Activated CD4-positive, alpha-beta T cell treated with anti-CD3 and anti-CD28 coated beads, Interleukin-2, amount 10 ng/mL, durations not matched to agents 24 days and 14 days (primary cell): ENCODE measurements around the gene TCF7. TPM values are rescaled to one million over a fixed set of nuclear protein-coding genes. Genes with fewer than 3 reads are reported as not detected.
A peak's percentile ranks its signal among the peaks of the same experiment; 100 is the strongest.

ENCODE experiments used
- DNase-seq: peaks from one replicate; pipeline ENCODE4 v3.0.0; 2022
- H3K27ac Mint-ChIP-seq: one replicate; pipeline ENCODE4 v1.8.0; 2022; ENCODE audit warnings: mild to moderate bottlenecking, mixed read lengths
- H3K27me3 Mint-ChIP-seq: one replicate; pipeline ENCODE4 v1.8.0; 2022; ENCODE audit warnings: mixed read lengths
- H3K36me3 Mint-ChIP-seq: one replicate; pipeline ENCODE4 v1.8.0; 2022; ENCODE audit warnings: low read depth, mild to moderate bottlenecking, mixed read lengths
- H3K4me1 Mint-ChIP-seq: one replicate; pipeline ENCODE4 v1.8.0; 2021; ENCODE audit warnings: mixed read lengths
- H3K4me3 Mint-ChIP-seq: one replicate; pipeline ENCODE4 v1.8.0; 2022; ENCODE audit warnings: mild to moderate bottlenecking, moderate library complexity, mixed read lengths
- H3K9me3 Mint-ChIP-seq: one replicate; pipeline ENCODE4 v1.8.0; 2021; ENCODE audit warnings: mixed read lengths
- intact Hi-C: fragments of 100-400 bp; cut with micrococcal nuclease; formaldehyde crosslinking; loops from one replicate; pipeline ENCODE4 v1.15.1; 2023
- total RNA-seq: library from RNA; stranded (reverse); gene quantifications from 2 replicates; pipeline ENCODE4 v1.2.3, GENCODE V29; 2022

Gene TCF7
- total RNA-seq, 1 donor from 2014 or later: 112 TPM

DNA sequence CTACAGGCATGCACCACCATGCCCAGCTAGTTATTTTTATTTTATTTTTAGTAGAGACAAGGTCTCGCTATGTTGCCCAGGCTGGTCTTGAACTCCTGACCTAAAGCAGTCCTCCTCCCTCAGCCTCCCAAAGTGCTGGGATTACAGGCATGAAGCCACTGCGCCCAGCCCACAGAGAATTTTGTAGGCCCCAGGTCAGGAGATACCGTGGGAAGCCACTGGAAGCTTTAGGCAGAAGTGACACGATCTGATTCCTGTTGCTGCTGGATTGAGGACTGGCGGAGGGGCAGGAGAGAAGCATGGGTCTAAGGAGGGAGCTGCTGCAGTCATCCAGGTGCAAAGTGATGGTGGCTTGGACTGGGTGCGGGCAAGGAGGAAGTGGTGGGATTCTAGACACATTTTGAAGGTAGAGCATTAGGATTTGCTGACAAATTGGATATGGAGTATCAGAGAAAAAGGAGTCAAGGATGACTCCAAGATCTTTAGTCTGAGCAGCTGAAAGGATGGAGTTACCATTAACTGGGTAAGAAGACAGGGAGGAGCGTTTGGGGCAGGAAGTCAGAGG is 20.7 kb downstream of the TCF7 start:
- H3K36me3 Mint-ChIP-seq: peaks cover 52% of the 10 kb centered on the region
- no peak for DNase-seq
- peaks cover 8% of the 10 kb centered on the region for H3K27me3 Mint-ChIP-seq
- no peaks in the 10 kb centered on the region for H3K9me3 Mint-ChIP-seq
- H3K27ac Mint-ChIP-seq: peak overlapping the region; percentile 52
- peak overlapping the region; percentile 55 for H3K4me3 Mint-ChIP-seq
- intact Hi-C loops: no loop called here
- peaks cover 85% of the 10 kb centered on the region for H3K4me1 Mint-ChIP-seq

DNA sequence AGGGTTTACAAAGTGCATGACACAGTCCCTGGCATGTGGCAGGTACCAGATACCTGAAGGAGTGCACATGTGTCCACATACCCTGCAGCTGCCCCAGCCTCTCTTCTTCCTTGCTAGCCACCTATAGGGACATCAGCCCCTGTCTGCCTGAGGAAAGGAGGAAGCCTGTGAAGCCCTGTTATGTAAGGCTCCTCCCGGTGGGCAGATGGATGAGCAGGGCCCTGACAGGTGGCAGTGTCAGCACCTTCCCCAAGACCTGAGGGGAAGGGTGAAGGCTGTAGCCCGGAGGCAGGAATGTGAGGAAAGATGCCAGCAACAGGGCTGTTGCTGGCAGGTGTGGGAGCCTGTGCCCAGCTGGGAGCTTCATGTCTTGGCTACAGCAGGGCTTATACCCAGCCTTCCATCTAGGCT is 21.7 kb downstream of the TCF7 start:
- intact Hi-C loops: no loop called here
- no peak for DNase-seq
- Mint-ChIP-seq H3K9me3 (no peaks in the 10 kb centered on the region), H3K4me1 (peaks cover 77% of the 10 kb centered on the region), H3K36me3 (peaks cover 50% of the 10 kb centered on the region), H3K27ac (peak overlapping the region; percentile 4), H3K4me3 (peak overlapping the region; percentile 55), H3K27me3 (peaks cover 8% of the 10 kb centered on the region)

DNA sequence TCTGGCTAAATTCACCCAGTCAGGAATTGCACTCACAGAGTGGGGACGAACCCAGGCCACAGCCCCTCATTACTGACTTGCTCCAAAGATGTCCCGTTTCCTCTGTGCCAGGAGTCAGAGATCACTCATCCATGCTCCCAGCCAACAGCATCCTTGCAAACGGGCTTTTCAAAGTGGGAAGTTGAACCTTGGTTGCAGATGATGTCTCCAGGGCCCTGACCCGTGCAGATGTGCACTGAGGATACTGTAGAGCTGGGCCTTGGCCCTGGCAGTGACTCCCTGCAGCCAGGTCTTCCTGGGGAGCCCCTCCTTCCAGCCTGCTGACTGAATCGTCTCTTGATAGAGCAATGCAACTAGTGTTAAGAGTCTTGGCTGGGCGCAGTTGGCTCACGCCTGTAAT is 22.3 kb downstream of the TCF7 start:
- Mint-ChIP-seq H3K4me1 (peaks cover 76% of the 10 kb centered on the region), H3K36me3 (peaks cover 51% of the 10 kb centered on the region), H3K9me3 (no peaks in the 10 kb centered on the region), H3K27ac (peak overlapping the region; percentile 51), H3K27me3 (peaks cover 8% of the 10 kb centered on the region), H3K4me3 (peak overlapping the region; percentile 42)
- DNase-seq: no peak
- intact Hi-C loops: no loop called here

DNA sequence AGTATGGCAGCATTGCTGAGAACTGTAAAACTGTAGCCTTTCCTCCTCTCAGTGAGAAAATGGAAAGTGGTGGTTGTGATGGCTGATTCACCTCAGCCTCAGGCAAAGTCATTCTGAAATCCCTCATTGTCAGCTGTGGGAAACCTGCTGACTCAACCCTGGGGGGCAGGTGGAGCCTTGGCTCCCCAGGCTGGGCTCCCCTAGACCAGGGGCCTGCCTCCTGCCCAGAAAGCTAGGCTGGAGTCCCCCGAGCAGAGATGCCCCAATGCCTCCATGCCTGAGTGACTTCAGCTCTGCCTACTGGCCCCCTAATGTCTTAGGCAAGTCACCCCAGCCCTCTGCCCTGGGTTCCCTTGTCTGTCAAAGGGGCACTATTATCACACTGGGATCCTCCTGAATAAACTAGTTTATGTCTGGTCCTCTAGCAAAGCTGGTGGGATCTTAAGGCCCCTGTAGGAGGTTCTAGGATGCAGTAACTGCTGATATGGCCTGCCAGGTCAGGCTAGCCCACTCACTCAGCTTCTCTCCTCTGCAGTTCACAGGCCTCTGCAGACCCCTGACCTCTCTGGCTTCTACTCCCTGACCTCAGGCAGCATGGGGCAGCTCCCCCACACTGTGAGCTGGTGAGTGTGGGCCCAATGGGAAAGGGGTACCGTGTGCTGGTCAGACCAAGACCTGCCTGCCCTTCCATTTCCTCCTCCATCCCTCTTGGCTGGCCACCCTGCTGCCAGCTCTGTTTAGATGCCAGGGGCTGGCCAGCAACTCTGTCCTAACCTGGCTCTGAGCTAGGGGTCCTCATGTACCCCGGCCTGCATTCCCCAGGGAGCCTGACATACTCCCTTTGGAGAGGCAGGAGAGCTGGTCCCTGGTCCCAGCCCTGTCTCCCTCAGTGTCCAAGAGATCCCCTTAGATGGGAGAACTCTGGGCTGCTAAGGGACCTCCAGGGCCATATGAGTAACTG is 24.2 kb downstream of the TCF7 start:
- Mint-ChIP-seq H3K4me1 (peaks cover 58% of the 10 kb centered on the region), H3K4me3 (peak overlapping the region; percentile 36), H3K36me3 (peaks cover 59% of the 10 kb centered on the region), H3K27ac (peak overlapping the region; percentile 87), H3K9me3 (no peaks in the 10 kb centered on the region), H3K27me3 (peaks cover 8% of the 10 kb centered on the region)
- intact Hi-C loops: loop anchor here (1.0 kb wide), 5 partner anchors 24 to 67 kb away; partner anchors contain the start of gene TCF7
- peak; percentile 84 for DNase-seq

DNA sequence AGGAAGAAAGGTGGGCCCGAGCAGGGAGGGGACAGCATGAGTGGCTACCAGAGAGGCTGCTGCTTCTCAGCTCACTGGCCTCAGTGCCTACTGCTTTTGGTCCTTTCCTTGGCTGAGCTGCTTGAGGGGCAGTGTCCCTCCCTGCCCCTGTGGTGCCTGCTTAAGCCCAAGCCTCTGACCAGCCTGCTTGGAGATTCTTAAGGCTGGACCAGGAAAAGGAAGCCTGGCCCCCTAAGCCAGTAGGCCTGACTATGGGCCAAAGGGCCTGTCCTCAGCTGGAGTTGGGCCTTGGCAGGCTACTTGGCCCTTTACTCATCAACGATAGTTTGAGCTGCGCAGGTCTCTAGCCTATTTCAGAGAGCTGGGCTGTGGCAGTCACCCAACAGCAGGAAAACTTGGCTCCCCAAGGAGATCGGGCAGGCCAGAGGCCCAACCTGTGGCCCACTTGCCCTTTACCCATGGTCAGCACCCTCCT is 24.9 kb downstream of the TCF7 start:
- H3K9me3 Mint-ChIP-seq: no peaks in the 10 kb centered on the region
- peaks cover 8% of the 10 kb centered on the region for H3K27me3 Mint-ChIP-seq
- H3K4me3 Mint-ChIP-seq: no peak overlapping the region
- intact Hi-C loops: no loop called here
- H3K27ac Mint-ChIP-seq: no peak overlapping the region
- H3K36me3 Mint-ChIP-seq: peaks cover 59% of the 10 kb centered on the region
- no peak for DNase-seq
- peaks cover 56% of the 10 kb centered on the region for H3K4me1 Mint-ChIP-seq

DNA sequence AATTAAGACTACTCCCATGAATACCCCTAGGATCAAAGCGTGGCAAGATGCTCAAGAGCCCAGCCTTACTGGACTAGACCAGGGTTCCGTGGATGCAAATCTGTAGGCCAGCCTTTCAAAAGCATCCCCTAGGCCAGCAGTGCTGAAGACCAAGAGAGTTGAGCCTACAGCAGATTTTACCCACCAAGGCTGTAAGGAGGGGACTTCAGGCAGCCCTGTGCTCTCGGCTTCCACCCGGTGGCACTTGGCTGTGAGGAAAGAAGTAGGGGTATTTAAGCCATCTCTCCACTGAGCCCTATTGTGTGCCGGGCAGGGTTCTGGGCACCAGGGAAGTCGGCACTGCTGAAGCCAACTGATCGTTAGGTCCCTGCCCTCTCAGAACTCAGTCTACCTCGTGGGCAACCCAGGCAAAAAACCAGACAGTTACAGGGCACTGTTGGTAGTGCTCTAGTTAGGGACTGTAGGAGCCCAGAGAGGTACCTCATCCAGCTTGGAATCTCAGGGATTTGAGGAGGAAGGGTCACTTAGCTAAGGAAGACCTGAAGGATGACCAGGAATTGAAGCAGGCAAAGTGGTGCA is 25.5 kb downstream of the TCF7 start:
- no peak overlapping the region for H3K4me3 Mint-ChIP-seq
- DNase-seq: no peak
- H3K27ac Mint-ChIP-seq: no peak overlapping the region

DNA sequence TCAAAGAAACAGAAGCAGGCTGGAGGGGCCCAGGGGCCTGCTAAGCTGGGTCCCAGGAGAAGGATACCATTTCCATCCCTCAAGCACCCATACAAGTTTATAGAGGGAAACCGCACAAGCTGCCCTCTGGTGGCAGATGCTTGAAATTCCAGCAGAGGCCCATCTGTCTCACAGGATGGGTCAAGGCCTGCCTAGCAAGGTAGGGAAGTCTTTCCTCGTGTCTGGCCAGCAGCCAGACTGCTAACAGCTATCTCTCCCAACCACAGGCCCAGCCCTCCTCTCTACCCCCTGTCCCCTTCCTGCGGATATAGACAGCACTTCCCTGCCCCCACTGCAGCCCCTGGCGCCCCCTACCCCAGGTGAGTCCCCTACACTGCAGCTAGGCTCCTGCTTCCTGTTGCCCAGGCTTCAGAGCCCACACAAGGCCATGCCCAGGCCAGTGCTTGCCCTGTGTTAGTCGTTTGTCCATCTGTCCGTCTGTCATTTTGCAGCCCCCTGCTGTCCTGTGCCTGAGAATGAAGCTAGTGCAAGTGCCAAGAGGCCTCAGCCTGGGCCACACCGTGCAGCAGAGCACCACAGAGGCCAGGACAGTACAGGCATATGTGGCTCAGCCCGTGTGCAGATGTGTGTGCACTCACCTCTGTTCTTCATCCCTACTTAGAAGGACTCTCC is 26.2 kb downstream of the TCF7 start:
- intact Hi-C loops: loop anchor here (1.0 kb wide), 2 partner anchors 101 to 114 kb away; no protein-coding TSS in a partner anchor
- Mint-ChIP-seq H3K4me3 (no peak overlapping the region), H3K36me3 (peaks cover 59% of the 10 kb centered on the region), H3K27me3 (peaks cover 3% of the 10 kb centered on the region), H3K27ac (peak overlapping the region; percentile 46), H3K4me1 (peaks cover 52% of the 10 kb centered on the region), H3K9me3 (no peaks in the 10 kb centered on the region)
- DNase-seq: peak; percentile 88

More for the DNA sequence above, 25.5 kb downstream of the TCF7 start:
- Mint-ChIP-seq H3K9me3 (no peaks in the 10 kb centered on the region), H3K27me3 (peaks cover 8% of the 10 kb centered on the region), H3K36me3 (peaks cover 60% of the 10 kb centered on the region), H3K4me1 (peaks cover 56% of the 10 kb centered on the region)
- intact Hi-C loops: loop anchor here (1.0 kb wide), 2 partner anchors 101 to 114 kb away; no protein-coding TSS in a partner anchor

DNA sequence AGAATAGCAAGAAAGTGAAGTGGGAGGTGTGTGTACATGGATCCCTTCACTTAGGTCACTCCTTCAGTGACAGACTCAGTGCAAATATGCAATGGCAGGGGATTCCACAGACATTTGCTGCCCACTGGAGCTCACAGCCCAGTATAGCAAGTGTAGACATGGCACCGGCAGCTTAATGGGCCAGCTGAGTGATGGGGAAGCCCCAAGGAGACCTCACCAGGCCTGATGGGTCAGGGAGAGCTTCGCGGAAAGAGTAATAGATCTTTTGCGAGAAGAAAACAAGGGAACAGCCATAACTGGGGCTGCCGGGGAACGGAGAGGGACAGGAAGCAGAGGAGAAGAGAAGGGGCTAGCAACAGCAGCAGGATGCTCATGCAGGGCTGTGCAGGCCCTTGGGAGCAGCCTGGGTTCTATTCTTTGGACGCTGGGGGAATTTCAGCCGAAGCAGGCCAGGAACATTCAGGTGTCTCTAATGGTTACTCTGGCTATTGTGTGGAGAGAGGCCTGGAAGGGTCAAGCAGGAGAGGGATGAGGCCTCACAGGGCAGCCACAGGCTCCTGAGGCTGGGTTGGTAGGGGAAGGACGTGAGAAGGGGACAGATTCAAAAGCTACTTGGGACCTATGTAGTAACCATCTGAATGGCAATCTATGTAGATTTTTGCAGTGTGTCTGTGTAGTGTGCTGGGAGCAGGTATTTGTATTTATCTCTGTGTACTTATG is 27.0 kb downstream of the TCF7 start:
- intact Hi-C loops: no loop called here
- Mint-ChIP-seq H3K36me3 (peaks cover 62% of the 10 kb centered on the region), H3K4me3 (no peak overlapping the region), H3K27ac (peak overlapping the region; percentile 8), H3K27me3 (no peaks in the 10 kb centered on the region), H3K9me3 (no peaks in the 10 kb centered on the region), H3K4me1 (peaks cover 49% of the 10 kb centered on the region)
- DNase-seq: no peak

DNA sequence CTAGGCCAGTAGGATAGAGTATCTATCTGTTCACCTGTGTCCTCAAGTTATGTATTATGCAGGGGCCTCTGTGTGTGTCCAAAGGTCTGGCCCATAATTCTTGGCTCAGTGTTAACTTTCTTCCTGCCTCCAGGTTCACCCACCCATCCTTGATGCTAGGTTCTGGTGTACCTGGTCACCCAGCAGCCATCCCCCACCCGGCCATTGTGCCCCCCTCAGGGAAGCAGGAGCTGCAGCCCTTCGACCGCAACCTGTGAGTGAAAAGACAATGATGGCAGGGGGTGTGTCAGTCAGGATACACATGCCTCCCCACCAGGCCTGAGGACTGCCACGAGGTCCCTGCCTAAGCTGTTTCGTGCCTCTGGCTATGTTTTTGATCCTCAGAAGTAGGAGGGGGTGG is 27.6 kb downstream of the TCF7 start:
- no peak for DNase-seq
- H3K4me3 Mint-ChIP-seq: no peak overlapping the region
- H3K36me3 Mint-ChIP-seq: peaks cover 61% of the 10 kb centered on the region
- no peaks in the 10 kb centered on the region for H3K9me3 Mint-ChIP-seq
- intact Hi-C loops: no loop called here
- H3K4me1 Mint-ChIP-seq: peaks cover 48% of the 10 kb centered on the region
- no peaks in the 10 kb centered on the region for H3K27me3 Mint-ChIP-seq
- no peak overlapping the region for H3K27ac Mint-ChIP-seq

DNA sequence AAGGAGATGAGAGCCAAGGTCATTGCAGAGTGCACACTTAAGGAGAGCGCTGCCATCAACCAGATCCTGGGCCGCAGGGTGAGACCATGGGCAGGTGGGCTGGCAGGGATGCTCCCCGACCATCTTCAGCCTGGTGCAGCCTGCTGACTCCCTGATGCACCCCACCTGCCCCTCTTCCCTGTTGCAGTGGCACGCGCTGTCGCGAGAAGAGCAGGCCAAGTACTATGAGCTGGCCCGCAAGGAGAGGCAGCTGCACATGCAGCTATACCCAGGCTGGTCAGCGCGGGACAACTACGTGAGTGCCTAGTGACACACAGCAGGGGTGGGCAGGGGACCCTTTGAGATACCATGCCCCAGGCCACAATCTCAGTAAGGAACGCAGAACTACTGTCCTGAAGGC is 28.3 kb downstream of the TCF7 start:
- Mint-ChIP-seq H3K27ac (no peak overlapping the region), H3K27me3 (no peaks in the 10 kb centered on the region), H3K36me3 (peaks cover 59% of the 10 kb centered on the region), H3K4me1 (peaks cover 42% of the 10 kb centered on the region), H3K9me3 (no peaks in the 10 kb centered on the region), H3K4me3 (no peak overlapping the region)
- DNase-seq: no peak
- intact Hi-C loops: no loop called here

DNA sequence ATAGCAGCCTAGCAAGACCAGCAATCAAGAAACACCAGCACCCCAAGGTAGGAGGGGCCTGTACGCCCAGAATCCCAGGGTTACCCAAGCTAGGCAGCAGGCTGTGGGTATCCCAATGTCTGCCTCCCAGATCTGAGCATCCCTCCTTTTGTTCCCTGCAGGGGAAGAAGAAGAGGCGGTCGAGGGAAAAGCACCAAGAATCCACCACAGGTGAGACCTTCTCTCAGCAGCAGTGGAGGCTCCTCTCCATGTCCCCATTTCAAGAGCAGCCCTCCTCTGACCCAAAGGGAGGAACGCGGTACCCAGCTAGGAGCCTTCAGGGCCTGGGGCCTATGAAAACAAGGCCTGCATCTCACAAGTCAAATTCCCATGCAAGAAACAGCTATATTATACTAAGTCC is 28.9 kb downstream of the TCF7 start:
- DNase-seq: peak; percentile 54
- H3K4me1 Mint-ChIP-seq: peaks cover 37% of the 10 kb centered on the region
- peaks cover 65% of the 10 kb centered on the region for H3K36me3 Mint-ChIP-seq
- no peaks in the 10 kb centered on the region for H3K9me3 Mint-ChIP-seq
- H3K27me3 Mint-ChIP-seq: no peaks in the 10 kb centered on the region
- H3K27ac Mint-ChIP-seq: no peak overlapping the region
- intact Hi-C loops: no loop called here
- H3K4me3 Mint-ChIP-seq: no peak overlapping the region

DNA sequence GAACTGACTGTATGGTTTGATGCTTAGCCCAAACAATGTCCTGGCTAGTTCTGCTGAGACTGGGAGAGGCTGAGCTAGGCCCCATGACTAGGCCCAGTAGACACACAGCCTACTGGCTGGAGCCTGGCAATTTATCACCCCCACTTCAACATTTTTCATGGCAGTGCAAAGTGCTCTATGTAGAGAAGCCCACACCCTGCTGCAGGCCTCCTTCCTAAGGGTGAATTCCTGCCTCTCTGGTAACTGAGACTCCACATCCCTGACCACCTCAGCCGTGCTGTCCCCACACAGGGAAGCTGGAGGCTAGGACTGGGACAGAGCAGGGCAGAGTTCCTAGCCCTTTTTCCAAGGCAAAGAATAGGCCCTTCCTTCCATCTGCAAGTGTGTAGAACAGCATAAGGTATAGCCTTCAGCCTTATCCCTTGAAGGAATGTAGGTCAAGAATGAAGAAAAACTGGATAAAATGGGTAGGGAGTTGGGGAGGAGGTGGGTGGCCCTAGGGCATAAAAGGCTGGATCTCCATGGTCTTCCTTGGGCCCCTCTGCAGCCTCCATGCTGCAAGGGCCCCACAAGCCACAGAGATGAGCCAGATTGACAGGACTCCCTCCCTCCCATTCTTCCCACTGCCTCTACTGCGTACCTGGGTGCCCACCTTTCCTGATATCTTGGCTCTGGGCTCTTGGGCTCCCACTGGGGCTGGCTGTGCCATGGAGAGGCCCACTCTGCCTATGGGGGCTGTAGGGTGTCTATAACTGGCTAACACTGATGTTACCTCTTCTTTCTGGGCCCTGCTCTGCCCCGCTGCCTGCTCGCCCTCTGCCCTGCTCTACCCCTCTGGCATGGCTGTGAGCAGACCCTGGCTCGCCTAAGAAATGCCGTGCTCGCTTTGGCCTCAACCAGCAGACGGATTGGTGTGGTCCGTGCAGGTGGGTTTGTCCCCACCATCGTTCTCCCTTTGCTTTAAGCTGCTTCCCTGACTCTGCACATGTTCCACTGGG is 29.8 kb downstream of the TCF7 start:
- Mint-ChIP-seq H3K4me3 (no peak overlapping the region), H3K4me1 (peaks cover 30% of the 10 kb centered on the region), H3K27ac (peak overlapping the region; percentile 79), H3K9me3 (no peaks in the 10 kb centered on the region), H3K27me3 (no peaks in the 10 kb centered on the region), H3K36me3 (peaks cover 64% of the 10 kb centered on the region)
- DNase-seq: peak; percentile 57
- intact Hi-C loops: no loop called here
